Endothelial cell of umbilical vein (primary cell): ENCODE results near the gene CFAP77. TPM values are rescaled to one million over a fixed set of nuclear protein-coding genes. Genes with fewer than 3 reads are reported as not detected.

Experiments
- BruUV-seq: library from RNA; stranded (reverse); fragments of 400-500 nt; replicated peaks from 2 replicates; lab custom pipeline; 2021; lab: Mats Ljungman, UMichigan
- CTCF ChIA-PET: fragments of 300-600, 350-600 bp; sonication (Branson Sonifier 250); formaldehyde crosslinking; loops from one replicate; lab custom pipeline; 2021; ENCODE audit warnings: antibody characterized with exemption, inconsistent platforms; lab: Charles Lee
- POLR2A ChIA-PET: fragments of 300-600, 350-600 bp; sonication (Branson Sonifier 250); formaldehyde crosslinking; loops from one replicate; lab custom pipeline; 2021; ENCODE audit warnings: antibody characterized with exemption, inconsistent platforms; lab: Charles Lee
- DNase-seq: peaks from one replicate; pipeline ENCODE4 v3.0.0-alpha.2; 2011; ENCODE audit warnings: low read depth, low spot score
- FAIRE-seq: peaks from 2 replicates; lab custom pipeline; 2011; peaks lifted over from hg19 to GRCh38; lab: Jason Lieb, UNC
- H2AFZ ChIP-seq: 2 replicates; pipeline ENCODE4 v1.6.0; 2012; ENCODE audit warnings: low read depth, low read length, control low read depth, inconsistent platforms
- H3K27ac ChIP-seq: 2 replicates; pipeline ENCODE4 v1.5.1; 2011; ENCODE audit warnings: low read depth, mild to moderate bottlenecking, control low read depth, low read length, moderate library complexity; ENCODE audit not compliant: insufficient read depth
- H3K27me3 ChIP-seq, 2 experiments: 2 replicates each; pipeline versions ENCODE4 v1.6.0 to v1.6.1; 2011; ENCODE audit warnings: low read length in 2 of 2, mixed read lengths in 1 of 2; ENCODE audit not compliant: control insufficient read depth in 2 of 2, insufficient read depth in 2 of 2
- H3K36me3 ChIP-seq, 2 experiments: 2 replicates in 1 of 2; 3 replicates in 1 of 2; pipeline ENCODE4 v1.5.1; 2011; ENCODE audit warnings: low read length in 2 of 2, mild to moderate bottlenecking in 1 of 2, moderate library complexity in 1 of 2; ENCODE audit not compliant: control insufficient read depth in 2 of 2, insufficient read depth in 2 of 2; ENCODE audit errors: extremely low read depth in 1 of 2
- H3K4me1 ChIP-seq: 3 replicates; pipeline ENCODE4 v1.5.1; 2011; ENCODE audit warnings: mild to moderate bottlenecking, low read length; ENCODE audit not compliant: control insufficient read depth, insufficient read depth; ENCODE audit errors: extremely low read depth
- H3K4me2 ChIP-seq: 2 replicates; pipeline ENCODE4 v1.6.1; 2011; ENCODE audit warnings: low read length, control low read depth, mixed read lengths; ENCODE audit not compliant: insufficient read depth
- H3K4me3 ChIP-seq, 3 experiments: fragments of 200-600 bp in 1 of 3; sonication (generic), shearing (Covaris generic) in 1 of 3; replicated peaks in 1 of 3; 2 replicates each; pipeline ENCODE4 v1.5.1; 2011 to 2016; ENCODE audit warnings: control low read depth in 3 of 3, low read length in 3 of 3, mild to moderate bottlenecking in 2 of 3, inconsistent platforms in 1 of 3, low read depth in 1 of 3, moderate library complexity in 1 of 3; ENCODE audit not compliant: insufficient read depth in 1 of 3
- H3K79me2 ChIP-seq: 2 replicates; pipeline ENCODE4 v1.6.0; 2012; ENCODE audit warnings: low read length, inconsistent platforms; ENCODE audit not compliant: control insufficient read depth, insufficient read depth
- H3K9ac ChIP-seq: replicated peaks from 2 replicates; pipeline ENCODE3; 2011; ENCODE audit warnings: low read length, control low read depth; ENCODE audit not compliant: insufficient read depth; ENCODE audit errors: extremely low read depth
- H3K9me1 ChIP-seq: replicated peaks from 3 replicates; pipeline ENCODE4 v1.6.0; 2011; ENCODE audit warnings: mild to moderate bottlenecking, low read length; ENCODE audit not compliant: control insufficient read depth, insufficient read depth; ENCODE audit errors: extremely low read depth
- H3K9me3 ChIP-seq: replicated peaks from 2 replicates; pipeline ENCODE4 v1.5.1; 2012; ENCODE audit warnings: low read length, inconsistent platforms; ENCODE audit not compliant: control insufficient read depth, insufficient read depth
- H4K20me1 ChIP-seq: replicated peaks from 2 replicates; pipeline ENCODE3; 2011; ENCODE audit warnings: mild to moderate bottlenecking, low read length; ENCODE audit not compliant: control insufficient read depth, insufficient read depth; ENCODE audit errors: extremely low read depth
- EZH2 ChIP-seq: IDR thresholded peaks from 2 replicates; pipeline ENCODE4 v1.6.1; 2012; ENCODE audit warnings: borderline replicate concordance, low read depth, mild to moderate bottlenecking, moderate library complexity, low read length, inconsistent platforms; ENCODE audit not compliant: severe bottlenecking
- FOS ChIP-seq: IDR thresholded peaks from 2 replicates; pipeline ENCODE4 v1.6.1; 2011; ENCODE audit warnings: mild to moderate bottlenecking, low read length, moderate library complexity, borderline replicate concordance; ENCODE audit not compliant: insufficient read depth
- GATA2 ChIP-seq: IDR thresholded peaks from 2 replicates; pipeline ENCODE4 v1.7.0; 2011; ENCODE audit warnings: low read depth, mild to moderate bottlenecking, moderate library complexity, mixed read lengths, low read length; ENCODE audit not compliant: insufficient read length, insufficient read depth
- JUN ChIP-seq: IDR thresholded peaks from 2 replicates; pipeline ENCODE4 v1.6.1; 2011; ENCODE audit warnings: borderline replicate concordance, low read depth; ENCODE audit not compliant: insufficient read length, insufficient read depth
- MYC ChIP-seq: IDR thresholded peaks from one replicate; pipeline ENCODE4 v1.6.1; 2011; ENCODE audit warnings: mild to moderate bottlenecking, low read depth, low read length
- POLR2A ChIP-seq: IDR thresholded peaks from 2 replicates; pipeline ENCODE4 v1.6.1; 2012; ENCODE audit warnings: low read depth, mild to moderate bottlenecking, control low read depth, low read length
- POLR2AphosphoS5 ChIP-seq: IDR thresholded peaks from 2 replicates; pipeline ENCODE4 v1.6.1; 2012; ENCODE audit warnings: low read depth, mild to moderate bottlenecking, control low read depth, low read length, moderate library complexity; ENCODE audit not compliant: insufficient read depth
- dilution Hi-C: fragments of 300-500 bp; cut with MboI; formaldehyde crosslinking; loops from one replicate; pipeline ENCODE4 v1.15.0; 2019; ENCODE audit warnings: low sequenced_read_pairs; ENCODE audit not compliant: extremely low pct_ligation_motif_present
- intact Hi-C: fragments of 100-400 bp; cut with micrococcal nuclease; formaldehyde crosslinking; loops from one replicate; pipeline ENCODE4 v1.10.0; 2022
- polyA plus RNA-seq, 4 experiments: library from polyadenylated mRNA; depleted of rRNA in 3 of 4; stranded (reverse) in 3 of 4; unstranded in 1 of 4; fragments of >200 nt; gene quantifications; 2 replicates each; pipeline versions ENCODE4 v1.2.1 to v1.2.3, GENCODE V29; 2011 to 2012; ENCODE audit warnings: missing spikeins in 1 of 4
- total RNA-seq: library from RNA; stranded (reverse); gene quantifications from 2 replicates; pipeline ENCODE4 v1.2.3, GENCODE V29; 2021
- TF ChIP-seq, protein P1 (sequence below): IDR thresholded peaks from 2 replicates; pipeline ENCODE4 v1.6.1; 2011; ENCODE audit not compliant: insufficient read depth, insufficient read length
- TF ChIP-seq, protein P2 (sequence below), 2 donors: IDR thresholded peaks; 1 replicate in 1 of 2; 2 replicates in 1 of 2; pipeline ENCODE4 v1.5.1; 2011; ENCODE audit warnings: low read length in 2 of 2, mild to moderate bottlenecking in 2 of 2, moderate library complexity in 2 of 2, control low read depth in 1 of 2, inconsistent platforms in 1 of 2, low read depth in 1 of 2; ENCODE audit not compliant: insufficient read depth in 1 of 2; ENCODE audit errors: extremely low read depth in 1 of 2

CFAP77 gene
- total and polyA plus RNA-seq, 2 donors (not counting 3 experiments of a cell fraction or from before 2014, with no cell fraction given) = not detected

DNA sequence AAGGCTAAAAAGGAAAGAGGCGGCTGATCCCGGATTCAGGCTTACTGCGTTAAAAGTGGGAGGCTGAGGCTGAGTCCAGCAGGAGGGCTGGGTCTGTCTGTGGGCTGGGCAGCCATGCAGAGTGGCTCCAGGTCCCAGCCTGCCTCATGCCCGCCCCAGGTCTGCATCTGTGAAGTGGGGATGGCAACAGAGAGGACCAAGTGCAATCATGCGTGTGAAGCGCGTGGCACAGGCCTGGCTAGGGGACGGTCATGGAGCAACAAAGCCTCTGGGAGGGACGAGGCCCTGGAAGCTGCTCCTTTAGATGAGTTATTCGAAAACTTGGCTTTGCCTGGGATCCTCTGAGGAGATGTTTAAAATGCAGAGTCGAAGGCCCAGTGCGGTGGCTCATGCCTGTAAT is 142.0 kb downstream of the CFAP77 start:
- TF ChIP-seq GATA2 (no peak), POLR2A (no peak), EZH2 (no peak), FOS (no peak), MYC (no peak), POLR2AphosphoS5 (no peak), JUN (no peak)
- TF ChIP-seq, protein P1, sequence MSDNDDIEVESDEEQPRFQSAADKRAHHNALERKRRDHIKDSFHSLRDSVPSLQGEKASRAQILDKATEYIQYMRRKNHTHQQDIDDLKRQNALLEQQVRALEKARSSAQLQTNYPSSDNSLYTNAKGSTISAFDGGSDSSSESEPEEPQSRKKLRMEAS = no peak
- TF ChIP-seq, protein P2, sequence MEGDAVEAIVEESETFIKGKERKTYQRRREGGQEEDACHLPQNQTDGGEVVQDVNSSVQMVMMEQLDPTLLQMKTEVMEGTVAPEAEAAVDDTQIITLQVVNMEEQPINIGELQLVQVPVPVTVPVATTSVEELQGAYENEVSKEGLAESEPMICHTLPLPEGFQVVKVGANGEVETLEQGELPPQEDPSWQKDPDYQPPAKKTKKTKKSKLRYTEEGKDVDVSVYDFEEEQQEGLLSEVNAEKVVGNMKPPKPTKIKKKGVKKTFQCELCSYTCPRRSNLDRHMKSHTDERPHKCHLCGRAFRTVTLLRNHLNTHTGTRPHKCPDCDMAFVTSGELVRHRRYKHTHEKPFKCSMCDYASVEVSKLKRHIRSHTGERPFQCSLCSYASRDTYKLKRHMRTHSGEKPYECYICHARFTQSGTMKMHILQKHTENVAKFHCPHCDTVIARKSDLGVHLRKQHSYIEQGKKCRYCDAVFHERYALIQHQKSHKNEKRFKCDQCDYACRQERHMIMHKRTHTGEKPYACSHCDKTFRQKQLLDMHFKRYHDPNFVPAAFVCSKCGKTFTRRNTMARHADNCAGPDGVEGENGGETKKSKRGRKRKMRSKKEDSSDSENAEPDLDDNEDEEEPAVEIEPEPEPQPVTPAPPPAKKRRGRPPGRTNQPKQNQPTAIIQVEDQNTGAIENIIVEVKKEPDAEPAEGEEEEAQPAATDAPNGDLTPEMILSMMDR (IDR thresholded peaks at IDR 0.05; ENCODE audit: extremely low read depth in 1 of 2, insufficient read depth in 1 of 2, low read depth in 1 of 2, low read length in 2 of 2) = no peak
- DNase-seq (no peak), FAIRE-seq (no peak)
- Histone ChIP-seq H3K9ac (no peak overlapping the region), H3K9me1 (no peaks in the 10 kb centered on the region), H3K79me2 (no peaks in the 10 kb centered on the region), H3K4me3 (no peak overlapping the region), H3K27ac (no peak overlapping the region), H3K4me2 (no peak overlapping the region), H3K4me1 (peaks cover 14% of the 10 kb centered on the region), H3K36me3 (no peaks in the 10 kb centered on the region), H4K20me1 (no peaks in the 10 kb centered on the region), H3K9me3 (no peaks in the 10 kb centered on the region), H3K27me3 (no peaks in the 10 kb centered on the region), H2AFZ (no peak overlapping the region)
- ChIA-PET CTCF (interaction anchor here (2.1 to 2.3 kb wide), 2 partner anchors 45 to 140 kb away, joined by 6 to 7 read pairs; no protein-coding TSS in a partner anchor), POLR2A (no interaction called here)
- dilution Hi-C loops (no loop called here), intact Hi-C loops (no loop called here)
- BruUV-seq = no TSS peak
